GM12878 (cell line): ENCODE results near the gene TNFSF12. TPM values are rescaled to one million over a fixed set of nuclear protein-coding genes. Genes with fewer than 3 reads are reported as not detected.
A peak's percentile ranks its signal among the peaks of the same experiment; 100 is the strongest.

Experiments used
- ATAC-seq: fragments of 200-7000 bp; cut with Tn5 transposase; 3 replicates; pipeline ENCODE4 v1.9.1; 2020; ENCODE audit warnings: mild to moderate bottlenecking, moderate library complexity
- BruUV-seq: library from RNA; stranded (reverse); fragments of 400-500 nt; replicated peaks from 2 replicates; lab custom pipeline; 2021; lab: Mats Ljungman, UMichigan
- CTCF ChIA-PET: fragments of 300-600 bp; sonication (Branson Sonifier 250); formaldehyde crosslinking; extraction: SDS; loops from one replicate; lab custom pipeline; 2021; ENCODE audit warnings: inconsistent platforms; lab: Yijun Ruan, JAX
- POLR2A ChIA-PET: fragments of 350-600 bp; formaldehyde crosslinking; extraction: SDS; loops from one replicate; lab custom pipeline; 2021; ENCODE audit warnings: inconsistent platforms; lab: Charles Lee
- RAD21 ChIA-PET: fragments of 300-600 bp; sonication (Branson Sonifier 250); formaldehyde crosslinking; loops from one replicate; lab custom pipeline; 2023; ENCODE audit warnings: antibody characterized with exemption; ENCODE audit not compliant: unreplicated experiment; lab: Charles Lee
- SMC1A ChIA-PET: fragments of 300-600 bp; sonication (Branson Sonifier 250); formaldehyde crosslinking; loops from one replicate; lab custom pipeline; 2023; ENCODE audit not compliant: unreplicated experiment, uncharacterized antibody; lab: Charles Lee
- DNase-seq: peaks from one replicate; pipeline ENCODE4 v3.0.0-alpha.2; 2011; ENCODE audit warnings: low read depth, low spot score
- FAIRE-seq: peaks from 3 replicates; lab custom pipeline; 2011; peaks lifted over from hg19 to GRCh38; lab: Jason Lieb, UNC
- H2AFZ ChIP-seq: 2 replicates; pipeline ENCODE4 v1.6.0; 2011; ENCODE audit warnings: low read depth, low read length, control low read depth; ENCODE audit not compliant: control insufficient read depth
- H3K27ac ChIP-seq: 2 replicates; pipeline ENCODE4 v1.5.1; 2011; ENCODE audit warnings: control low read depth; ENCODE audit not compliant: control insufficient read depth, insufficient read depth
- H3K27me3 ChIP-seq, 2 experiments: replicated peaks in 1 of 2; 2 replicates each; pipeline versions ENCODE4 v1.6.0 to v1.6.1; 2011; ENCODE audit warnings: low read length in 1 of 2; ENCODE audit not compliant: control insufficient read depth in 2 of 2, insufficient read depth in 2 of 2
- H3K36me3 ChIP-seq, 2 experiments: 2 replicates each; pipeline ENCODE4 v1.5.1; 2011; ENCODE audit warnings: low read length in 1 of 2; ENCODE audit not compliant: control insufficient read depth in 2 of 2, insufficient read depth in 2 of 2
- H3K4me1 ChIP-seq: 2 replicates; pipeline ENCODE4 v1.6.1; 2011; ENCODE audit warnings: mild to moderate bottlenecking, low read length, moderate library complexity, mixed read lengths; ENCODE audit not compliant: control insufficient read depth, insufficient read depth
- H3K4me2 ChIP-seq: 2 replicates; pipeline ENCODE4 v1.6.0; 2011; ENCODE audit warnings: control low read depth; ENCODE audit not compliant: control insufficient read depth, insufficient read depth
- H3K4me3 ChIP-seq: fragments of 200-600 bp; sonication (generic); 2 replicates; pipeline ENCODE4 v1.5.1; 2016
- H3K79me2 ChIP-seq: 2 replicates; pipeline ENCODE4 v1.6.0; 2011; ENCODE audit warnings: low read length; ENCODE audit not compliant: control insufficient read depth, insufficient read depth
- H3K9ac ChIP-seq: 2 replicates; pipeline ENCODE4 v1.8.0; 2011; ENCODE audit warnings: low read length, control low read depth, mixed read lengths; ENCODE audit not compliant: control insufficient read depth, insufficient read depth
- H3K9me3 ChIP-seq: replicated peaks from 3 replicates; pipeline ENCODE4 v1.5.1; 2011; ENCODE audit warnings: mild to moderate bottlenecking, low read length; ENCODE audit not compliant: control insufficient read depth, insufficient read depth
- H4K20me1 ChIP-seq: 2 replicates; pipeline ENCODE4 v1.6.0; 2011; ENCODE audit not compliant: control insufficient read depth, insufficient read depth
- ESRRA ChIP-seq: IDR thresholded peaks from 2 replicates; pipeline ENCODE4 v1.6.1; 2012; ENCODE audit warnings: mild to moderate bottlenecking, low read length, improper control_type of control experiment
- POLR2A ChIP-seq: IDR thresholded peaks from 2 replicates; pipeline ENCODE4 v1.6.1; 2011; ENCODE audit warnings: low read depth, mild to moderate bottlenecking, low read length
- SMAD5 ChIP-seq: IDR thresholded peaks from 2 replicates; pipeline ENCODE4 v1.6.1; 2016; ENCODE audit warnings: antibody characterized with exemption, low read depth
- SP1 ChIP-seq: IDR thresholded peaks from one replicate; pipeline ENCODE4 v1.6.1; 2011; ENCODE audit warnings: low read depth, low read length
- WGBS: methylation state at CpG from one replicate; pipeline ENCODE4 v1.1.6; 2016; ENCODE audit warnings: low lambda C conversion rate; ENCODE audit not compliant: insufficient replicate concordance, insufficient coverage; ENCODE audit errors: missing lambda C conversion rate; 5-methylcytosine and 5-hydroxymethylcytosine counted together
- in situ Hi-C: fragments of 300-500 bp; cut with MboI; formaldehyde crosslinking; loops from 9 replicates; pipeline ENCODE4 v1.14.3; 2018; ENCODE audit warnings: mixed read lengths
- intact Hi-C: fragments of 100-400 bp; cut with micrococcal nuclease; formaldehyde crosslinking; loops from one replicate; pipeline ENCODE4 v1.14.2; 2022; ENCODE audit not compliant: unreplicated experiment
- polyA plus RNA-seq, 11 experiments: library from polyadenylated mRNA; depleted of rRNA in 4 of 11; unstranded in 6 of 11; stranded (reverse) in 5 of 11; fragments of >200 nt; fragmentation: Nextera tagmentation in 4 of 11; fragmentation: Illumina TruSeq in 1 of 11; extraction: Ambion mirVana in 4 of 11; extraction: Trizol in 1 of 11; gene quantifications; 1 replicate in 1 of 11; 2 replicates in 10 of 11; pipeline versions ENCODE4 v1.2.1 to v1.2.3, GENCODE V29; 2011 to 2016; ENCODE audit warnings: inconsistent platforms in 2 of 11, missing spikeins in 2 of 11, low read depth in 1 of 11
- total RNA-seq, 4 experiments: library from RNA; depleted of rRNA in 3 of 4; stranded (reverse); fragments of >200 nt in 3 of 4; fragmentation: Illumina TruSeq in 1 of 4; extraction: Trizol in 1 of 4; gene quantifications; 2 replicates each; pipeline versions ENCODE4 v1.2.1 to v1.2.3, GENCODE V29; 2013 to 2021

TNFSF12 gene
- total and polyA plus RNA-seq, 10 of the 15 experiments (the other 5 are each of a cell fraction or from before 2014, with no cell fraction given): 0.32 to 7.0 (median 2.6) TPM

DNA sequence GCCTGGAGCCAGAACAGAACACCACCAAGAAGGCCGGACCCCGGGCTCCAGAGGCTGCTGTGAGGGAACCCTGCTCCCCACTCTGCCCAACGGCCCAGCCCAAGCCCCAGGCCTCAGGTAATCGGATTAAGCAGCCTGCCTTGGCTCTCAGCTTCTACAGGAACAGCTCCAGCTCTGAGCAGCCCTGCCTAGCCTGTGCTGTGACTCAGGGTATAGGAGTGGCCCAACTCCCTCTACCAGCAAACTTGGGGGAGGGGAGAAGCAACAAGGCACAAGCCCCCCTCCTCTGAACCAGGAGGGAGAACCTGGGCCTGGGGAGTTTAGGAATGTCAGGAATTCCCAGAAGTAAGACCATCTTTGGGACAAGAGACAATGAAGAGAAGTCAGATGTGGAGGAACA, 41.9 kb downstream of the TNFSF12 start:
- no peak for FAIRE-seq
- RAD21 ChIA-PET: interaction anchor here (0.7 kb wide), 1 partner anchor 399 kb away, joined by 3 read pairs; no protein-coding TSS in a partner anchor
- CTCF ChIA-PET: interaction anchor here (2.4 to 2.6 kb wide), 2 partner anchors 76 to 235 kb away, joined by 10 to 14 read pairs; partner anchors contain the start of gene TMEM95
- H4K20me1 ChIP-seq: no peaks in the 10 kb centered on the region; the same call in 1 of the 2 replicates
- H2AFZ ChIP-seq: no peak overlapping the region
- H3K36me3 ChIP-seq: peaks cover 24 to 26% of the 10 kb centered on the region in 2 experiments
- H3K27ac ChIP-seq: no peak overlapping the region
- peaks cover 2% of the 10 kb centered on the region; the same call in 1 of the 2 replicates for H3K79me2 ChIP-seq
- intact Hi-C loops (no loop called here), in situ Hi-C loops (no loop called here)
- no peaks in the 10 kb centered on the region for H3K9me3 ChIP-seq
- no peak for DNase-seq
- peaks cover 3% of the 10 kb centered on the region; the same call in 1 of the 2 replicates for H3K4me1 ChIP-seq
- no peak; the same call in 2 of the 3 replicates for ATAC-seq
- no TSS peak for BruUV-seq
- H3K4me3 ChIP-seq: no peak overlapping the region
- no peaks in the 10 kb centered on the region for H3K27me3 ChIP-seq
- H3K4me2 ChIP-seq: no peak overlapping the region
- 78% methylated on average over 4 of the region's 4 CpGs for WGBS
- POLR2A ChIA-PET: no interaction called here
- SMC1A ChIA-PET: no interaction called here
- TF ChIP-seq SP1 (no peak), SMAD5 (no peak), POLR2A (peak; percentile 28; the same call in 1 of the 2 replicates)
- no peak overlapping the region for H3K9ac ChIP-seq

GRCh38 chr17:7591596-7591995, 42.7 kb downstream of the TNFSF12 start:
- ChIA-PET SMC1A (interaction anchor here (1.2 kb wide), 1 partner anchor 39 kb away, joined by 3 read pairs; no protein-coding TSS in a partner anchor), CTCF (interaction anchor here (0.7 to 2.4 kb wide), 2 partner anchors 76 to 96 kb away, joined by 3 to 5 read pairs; partner anchors contain the start of genes TP53 and WRAP53), RAD21 (no interaction called here), POLR2A (no interaction called here)
- Histone ChIP-seq H2AFZ (no peak overlapping the region), H3K9ac (no peak overlapping the region), H3K79me2 (no peaks in the 10 kb centered on the region), H3K36me3 (peaks cover 25 to 28% of the 10 kb centered on the region in 2 experiments), H3K9me3 (no peaks in the 10 kb centered on the region), H3K4me2 (no peak overlapping the region), H3K4me1 (peaks cover under 1% of the 10 kb centered on the region; the same call in 1 of the 2 replicates), H3K27ac (no peak overlapping the region), H3K27me3 (no peaks in the 10 kb centered on the region), H4K20me1 (no peaks in the 10 kb centered on the region; the same call in 1 of the 2 replicates), H3K4me3 (no peak overlapping the region)
- TF ChIP-seq POLR2A (peak; percentile 38; the same call in 1 of the 2 replicates), ESRRA (no peak)
- no peak for DNase-seq
- FAIRE-seq: no peak
- no peak for ATAC-seq
- 71% methylated on average over 5 of the region's 5 CpGs for WGBS
- in situ Hi-C loops (no loop called here), intact Hi-C loops (no loop called here)
- TSS peak; percentile 75 for BruUV-seq
